Retinal pigment epithelial cell (primary cell): Measurements from ENCODE around the gene CHCHD6.
A peak's percentile ranks its signal among the peaks of the same experiment; 100 is the strongest.

Experiments used
- DNase-seq: peaks from one replicate; pipeline ENCODE4 v3.0.0-alpha.2; 2010; ENCODE audit warnings: low read depth
- H3K4me3 ChIP-seq: 2 replicates; pipeline ENCODE4 v1.5.1; 2011; ENCODE audit warnings: mild to moderate bottlenecking, low read length, control low read depth, moderate library complexity
- TF ChIP-seq, protein P1 (sequence below): conservative IDR thresholded peaks from 2 replicates; pipeline ENCODE4 v1.5.1; 2011; ENCODE audit warnings: low read depth, low read length, control low read depth, inconsistent platforms

CHCHD6 gene

GRCh38 chr3:126982471-126983175, 278.6 kb downstream of the CHCHD6 start, which contains the start of gene PLXNA1:
Gene PLXNA1 (plus strand): TSS chr3:126983115. CDS start chr3:126988594, 5,479 bp downstream.
- TF ChIP-seq, protein P1, sequence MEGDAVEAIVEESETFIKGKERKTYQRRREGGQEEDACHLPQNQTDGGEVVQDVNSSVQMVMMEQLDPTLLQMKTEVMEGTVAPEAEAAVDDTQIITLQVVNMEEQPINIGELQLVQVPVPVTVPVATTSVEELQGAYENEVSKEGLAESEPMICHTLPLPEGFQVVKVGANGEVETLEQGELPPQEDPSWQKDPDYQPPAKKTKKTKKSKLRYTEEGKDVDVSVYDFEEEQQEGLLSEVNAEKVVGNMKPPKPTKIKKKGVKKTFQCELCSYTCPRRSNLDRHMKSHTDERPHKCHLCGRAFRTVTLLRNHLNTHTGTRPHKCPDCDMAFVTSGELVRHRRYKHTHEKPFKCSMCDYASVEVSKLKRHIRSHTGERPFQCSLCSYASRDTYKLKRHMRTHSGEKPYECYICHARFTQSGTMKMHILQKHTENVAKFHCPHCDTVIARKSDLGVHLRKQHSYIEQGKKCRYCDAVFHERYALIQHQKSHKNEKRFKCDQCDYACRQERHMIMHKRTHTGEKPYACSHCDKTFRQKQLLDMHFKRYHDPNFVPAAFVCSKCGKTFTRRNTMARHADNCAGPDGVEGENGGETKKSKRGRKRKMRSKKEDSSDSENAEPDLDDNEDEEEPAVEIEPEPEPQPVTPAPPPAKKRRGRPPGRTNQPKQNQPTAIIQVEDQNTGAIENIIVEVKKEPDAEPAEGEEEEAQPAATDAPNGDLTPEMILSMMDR: peak; percentile 76

GRCh38 chr3:126983276-126983652, 279.2 kb downstream of the CHCHD6 start:
- TF ChIP-seq, protein P1: no peak
- H3K4me3 ChIP-seq: peak overlapping the region; percentile 62
- DNase-seq: no peak

More at GRCh38 chr3:126982471-126983175, 278.6 kb downstream of the CHCHD6 start, which contains the start of gene PLXNA1:
- peak within 1 kb of the TSS; percentile 62 for H3K4me3 ChIP-seq
- no peak for DNase-seq

DNA sequence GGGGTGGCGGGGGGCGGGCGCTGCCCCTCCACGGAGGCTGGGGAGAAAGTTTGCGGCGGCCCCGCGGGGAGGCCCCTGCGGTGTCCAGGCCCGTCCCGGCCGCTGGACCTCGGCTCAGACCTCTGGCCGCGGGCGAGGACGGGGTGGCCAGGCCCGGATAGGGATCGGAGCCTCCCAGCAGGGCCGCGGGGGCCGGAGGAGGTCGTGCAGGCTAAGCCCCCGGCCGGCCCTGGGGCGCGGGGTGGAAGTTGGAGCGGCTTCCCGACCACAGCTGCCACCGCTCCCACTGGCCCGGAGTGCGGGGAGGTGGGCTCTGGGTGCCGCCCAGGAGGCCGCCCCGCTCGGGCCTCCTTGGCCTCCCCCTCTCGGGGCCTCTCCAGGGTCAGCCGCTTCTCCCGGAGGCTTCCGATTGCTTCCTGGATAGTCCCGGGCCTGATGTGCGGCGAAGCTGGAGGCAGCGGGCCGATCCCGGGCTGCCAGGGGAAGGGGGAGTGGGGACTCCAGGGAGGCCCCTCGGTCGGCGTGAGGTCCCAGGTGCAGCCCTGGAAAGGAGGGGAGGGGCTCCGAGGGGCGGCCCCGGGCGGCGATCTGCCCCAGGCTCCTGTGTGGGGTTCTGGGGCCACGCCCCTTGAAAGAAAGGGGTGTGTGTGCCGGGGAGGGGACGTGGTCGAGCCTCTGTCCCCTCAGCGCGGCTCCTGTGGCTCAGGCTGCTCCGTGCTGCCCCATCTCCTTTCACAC, 279.8 kb downstream of the CHCHD6 start:
- H3K4me3 ChIP-seq: peak overlapping the region; percentile 62
- TF ChIP-seq, protein P1: no peak
- no peak for DNase-seq

- TF ChIP-seq, protein P1: no peak
- H3K4me3 ChIP-seq: peak overlapping the region; percentile 62
- DNase-seq: no peak
Measured at GRCh38 chr3:126984391-126985131, 280.5 kb downstream of the CHCHD6 start.

DNA sequence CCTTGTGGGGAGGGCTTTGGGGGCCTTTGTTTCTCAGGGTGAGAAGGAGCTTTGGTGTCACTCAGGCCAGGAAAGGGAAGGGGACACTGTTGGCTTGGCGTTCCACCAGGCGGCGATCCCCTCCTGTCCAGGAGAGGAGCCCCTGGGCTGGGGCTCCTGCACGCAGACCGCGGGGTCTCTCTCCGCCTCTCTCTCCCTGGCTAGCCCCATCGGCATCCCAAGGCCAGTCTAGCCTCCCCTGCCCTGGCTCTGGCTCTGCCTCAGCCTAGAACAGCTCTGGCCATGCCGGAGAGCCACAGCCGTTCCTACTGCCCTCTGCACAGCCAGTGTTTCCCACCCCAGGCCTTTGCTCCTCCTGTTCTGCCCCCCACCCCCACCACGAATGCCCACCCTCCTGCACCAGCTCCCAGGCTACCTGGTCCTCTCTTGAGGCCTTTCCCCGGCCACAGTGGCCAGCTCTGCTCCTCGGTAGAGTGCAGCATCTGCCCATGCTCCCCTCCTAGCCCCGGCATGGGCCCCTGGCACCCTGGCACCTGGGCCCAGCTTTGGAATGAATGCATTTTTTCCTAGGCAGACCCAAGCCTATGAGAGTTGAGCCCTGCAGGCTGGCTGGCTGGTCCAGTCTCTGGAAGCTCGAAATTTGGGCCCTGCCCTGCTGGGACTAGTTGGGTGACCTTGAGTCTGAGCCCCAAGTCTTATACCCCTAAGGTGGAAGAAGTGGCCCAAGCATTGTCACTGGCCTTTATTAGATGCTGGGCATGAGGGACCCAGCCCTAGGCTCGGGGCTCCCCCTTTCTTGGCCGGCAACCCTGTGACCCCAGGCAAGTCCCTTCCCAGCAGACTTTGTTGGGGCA, 281.3 kb downstream of the CHCHD6 start:
- TF ChIP-seq, protein P1: peak; percentile 19
- DNase-seq: no peak
- H3K4me3 ChIP-seq: no peak overlapping the region

DNA sequence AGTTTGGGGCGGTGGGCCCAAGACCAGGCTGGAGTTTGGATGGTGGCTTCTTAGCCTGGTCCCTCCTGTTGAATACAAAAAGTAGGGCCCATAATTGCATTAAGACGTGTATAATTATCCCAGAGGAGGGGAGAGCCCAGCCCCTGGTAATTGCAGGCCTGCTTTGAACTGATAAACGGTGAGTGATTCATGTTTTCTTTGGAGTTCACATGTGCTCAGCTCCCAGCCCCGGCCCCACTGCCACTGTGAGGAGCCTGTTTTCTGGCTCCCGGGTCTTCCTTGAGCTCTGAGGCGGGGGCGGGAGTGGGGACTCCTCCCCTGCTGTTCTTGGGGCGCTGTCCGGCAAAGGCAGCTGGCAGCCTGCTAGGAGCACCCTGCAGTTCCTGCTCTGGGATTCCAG, 282.0 kb downstream of the CHCHD6 start:
- H3K4me3 ChIP-seq: no peak overlapping the region
- TF ChIP-seq, protein P1: no peak

More for the DNA sequence above, 282.0 kb downstream of the CHCHD6 start:
- no peak for DNase-seq
